Ovary (tissue), 3 donors: Measurements from ENCODE around the gene LETM1.

Experiments used
- CTCF ChIP-seq, 3 donors: fragments of 450-650 bp in 2 of 3; fragments of 200-600 bp in 1 of 3; IDR thresholded peaks; one replicate each; pipeline versions ENCODE4 v1.5.1 to v1.8.0; 2016 to 2022; ENCODE audit warnings: antibody characterized with exemption in 3 of 3, mild to moderate bottlenecking in 1 of 3
- EP300 ChIP-seq: sonication (generic); formaldehyde crosslinking; IDR thresholded peaks from one replicate; pipeline ENCODE4 v1.6.1; 2017; ENCODE audit warnings: antibody characterized with exemption
- POLR2A ChIP-seq: fragments of 450-650 bp; IDR thresholded peaks from one replicate; pipeline ENCODE4 v1.6.1; 2017; ENCODE audit warnings: antibody characterized with exemption, mild to moderate bottlenecking, moderate library complexity
- donor health status: DM: no; HTN: no; CAD: no.

- no peak for TF ChIP-seq CTCF (IDR thresholded peaks at IDR 0.05)
- no peak for TF ChIP-seq POLR2A
- TF ChIP-seq EP300 = no peak
Observed at GRCh38 chr4:1805493-1806222, 50.3 kb downstream of the LETM1 start.
